Measurements from ENCODE around the gene SAYSD1. TPM values are rescaled to one million over a fixed set of nuclear protein-coding genes. Genes with fewer than 3 reads are reported as not detected.

SAYSD1 gene
- total RNA-seq, 1 experiment from 2014 or later: 9.4 TPM

DNA sequence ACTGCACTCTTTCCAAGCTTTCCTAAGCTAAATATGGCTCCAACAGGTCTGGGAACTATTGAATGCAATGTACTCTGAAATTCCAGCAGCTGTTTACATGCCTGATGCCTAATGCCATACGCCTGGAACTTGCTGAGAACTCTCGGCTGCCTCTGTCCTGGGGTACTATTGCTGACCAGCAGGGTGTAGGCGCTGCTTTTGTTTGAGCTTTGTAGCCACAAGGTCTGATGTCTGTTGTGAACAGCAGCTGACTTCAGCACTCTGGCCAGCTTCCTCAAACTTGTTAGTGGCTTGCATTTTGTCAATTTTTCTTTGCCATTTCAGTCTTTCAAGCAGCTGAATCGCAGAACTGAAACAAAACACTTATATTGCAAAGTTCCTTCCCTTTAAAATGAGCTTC is 26.7 kb downstream of the SAYSD1 start:
- Histone ChIP-seq H2AK5ac (ENCODE audit: insufficient read length, low read length) (no peak overlapping the region), H3K9ac (ENCODE audit: extremely low read depth, insufficient read length, low read length) (no peak overlapping the region)

More for the DNA sequence above, 26.7 kb downstream of the SAYSD1 start:
- peak overlapping the region in 2 of 3 experiments; percentile 52 to 71; a peak in 3 of 7 replicates for H3K27ac Mint-ChIP-seq
- peaks cover 6% of the 10 kb centered on the region for H3K4me1 ChIP-seq (ENCODE audit: insufficient read depth, low read length)
- H4K20me1 ChIP-seq (ENCODE audit: control insufficient read depth, insufficient read depth, insufficient read length): no peaks in the 10 kb centered on the region
- peak; percentile 63 for TF ChIP-seq CTCF (conservative IDR thresholded peaks at IDR 0.05)
- H3K4me2 ChIP-seq (ENCODE audit: insufficient read depth, insufficient read length, low read length): no peak overlapping the region
- H2BK15ac ChIP-seq (ENCODE audit: low read depth, low read length): no peak overlapping the region
- H2BK12ac ChIP-seq (ENCODE audit: insufficient read length, low read depth, low read length): no peak overlapping the region
- H4K8ac ChIP-seq (replicated peaks; ENCODE audit: insufficient read length, low read depth, low read length): no peak overlapping the region
- H3K4me1 Mint-ChIP-seq: peaks cover 61 to 78% of the 10 kb centered on the region in 2 experiments
- H3K27me3 ChIP-seq (ENCODE audit: insufficient read depth, low read length): no peaks in the 10 kb centered on the region
- no peak overlapping the region for H3K23ac ChIP-seq (ENCODE audit: insufficient read length, low read depth, low read length)
- no peak overlapping the region; a peak in 1 of 5 replicates for H3K4me3 Mint-ChIP-seq
- H2BK5ac ChIP-seq (ENCODE audit: insufficient read length, low read length): no peak overlapping the region
- no peaks in the 10 kb centered on the region; a peak in 1 of 7 replicates for H3K36me3 Mint-ChIP-seq (ENCODE audit: insufficient read depth in 1 of 3, low read depth in 3 of 3)
- H3K79me2 ChIP-seq (ENCODE audit: insufficient read depth, low read length): no peaks in the 10 kb centered on the region
- no peak overlapping the region for H4K91ac ChIP-seq (ENCODE audit: insufficient read length, low read depth, low read length)
- H3K56ac ChIP-seq (ENCODE audit: insufficient read length, low read depth, low read length): no peak overlapping the region
- no peaks in the 10 kb centered on the region for H3K79me1 ChIP-seq (ENCODE audit: insufficient read depth, low read depth, low read length, poor library complexity, severe bottlenecking)
- H3T11ph ChIP-seq (ENCODE audit: low read length): no peak overlapping the region
- no peak overlapping the region for H4K5ac ChIP-seq (ENCODE audit: insufficient read length, low read depth, low read length)
- no peak overlapping the region for H2AFZ ChIP-seq (ENCODE audit: low read length)
- no CpG with 5 or more reads among the region's 4 CpGs for WGBS (ENCODE audit: extremely low coverage, insufficient read length, low lambda C conversion rate)
- no peaks in the 10 kb centered on the region for H3K9me3 Mint-ChIP-seq
- H2BK20ac ChIP-seq (ENCODE audit: low read depth, low read length, poor library complexity, severe bottlenecking): no peak overlapping the region
- DNase-seq: peak; percentile 84
- H3K27ac ChIP-seq (ENCODE audit: insufficient read length, low read depth, low read length): no peak overlapping the region
- no peak overlapping the region for H2BK120ac ChIP-seq (ENCODE audit: low read depth, low read length, poor library complexity, severe bottlenecking)
- no peak overlapping the region for H3K18ac ChIP-seq (ENCODE audit: insufficient read length, low read depth, low read length)
- no peaks in the 10 kb centered on the region for H3K9me3 ChIP-seq (ENCODE audit: control insufficient read depth, low read depth, low read length)
- H3K27me3 Mint-ChIP-seq (ENCODE audit: low read depth): peaks cover 11% of the 10 kb centered on the region
- no peak overlapping the region for H3K14ac ChIP-seq (ENCODE audit: insufficient read depth, low read length)
- no peaks in the 10 kb centered on the region for H3K23me2 ChIP-seq (ENCODE audit: insufficient read length, low read depth, low read length, poor library complexity, severe bottlenecking)
- no peak overlapping the region for H3K4ac ChIP-seq (ENCODE audit: low read depth, low read length)

Data from H9 (cell line).